Fibroblast of skin of back (primary cell): ENCODE results near the gene ZFYVE1.
"Not testable (repeated sequence)": the region's sequence is repeated elsewhere in the genome, so short reads cannot be mapped to it uniquely, and the experiment has no call there.

Source experiments
- DNase-seq: peaks from one replicate; pipeline ENCODE4 v3.0.0-alpha.2; 2013

ZFYVE1 gene

DNA sequence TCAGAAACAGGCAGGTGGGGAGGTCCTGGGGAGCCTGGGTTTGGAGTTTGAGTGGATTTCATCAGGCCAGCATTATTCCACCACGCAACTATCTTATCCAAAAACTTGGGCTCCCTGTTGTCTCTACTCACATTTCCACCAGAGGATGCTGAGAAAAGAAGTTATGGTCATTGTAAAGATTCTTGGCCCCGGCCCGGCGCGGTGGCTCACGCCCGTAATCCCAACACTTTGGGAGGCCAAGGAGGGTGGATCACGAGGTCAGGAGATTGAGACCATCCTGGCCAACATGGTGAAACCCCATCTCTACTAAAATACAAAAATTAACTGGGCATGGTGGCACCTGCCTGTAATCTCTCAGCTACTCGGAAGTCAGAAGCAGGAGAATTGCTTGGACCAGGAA, 70.2 kb downstream of the ZFYVE1 start:
- DNase-seq: not testable (repeated sequence)

DNA sequence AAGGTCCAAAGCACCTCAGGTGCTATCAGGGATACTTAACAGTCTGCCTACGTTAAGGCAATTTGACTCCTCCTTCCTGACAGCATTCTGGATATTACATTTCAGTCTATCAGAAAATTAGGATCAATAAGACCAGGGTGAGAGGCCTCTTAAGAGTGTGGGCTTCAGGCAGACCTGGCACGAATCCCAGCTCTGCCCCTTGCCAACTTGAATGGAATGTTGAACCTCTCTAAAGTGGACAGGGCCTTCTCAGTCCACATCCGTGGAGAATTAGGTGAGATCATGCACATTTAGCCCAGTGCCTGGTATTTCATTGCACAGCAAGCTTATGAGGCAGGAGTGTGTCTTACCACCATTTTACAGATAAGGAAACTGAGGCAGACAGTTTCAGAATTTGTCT, 74.7 kb downstream of the ZFYVE1 start:
- DNase-seq: no peak

DNA sequence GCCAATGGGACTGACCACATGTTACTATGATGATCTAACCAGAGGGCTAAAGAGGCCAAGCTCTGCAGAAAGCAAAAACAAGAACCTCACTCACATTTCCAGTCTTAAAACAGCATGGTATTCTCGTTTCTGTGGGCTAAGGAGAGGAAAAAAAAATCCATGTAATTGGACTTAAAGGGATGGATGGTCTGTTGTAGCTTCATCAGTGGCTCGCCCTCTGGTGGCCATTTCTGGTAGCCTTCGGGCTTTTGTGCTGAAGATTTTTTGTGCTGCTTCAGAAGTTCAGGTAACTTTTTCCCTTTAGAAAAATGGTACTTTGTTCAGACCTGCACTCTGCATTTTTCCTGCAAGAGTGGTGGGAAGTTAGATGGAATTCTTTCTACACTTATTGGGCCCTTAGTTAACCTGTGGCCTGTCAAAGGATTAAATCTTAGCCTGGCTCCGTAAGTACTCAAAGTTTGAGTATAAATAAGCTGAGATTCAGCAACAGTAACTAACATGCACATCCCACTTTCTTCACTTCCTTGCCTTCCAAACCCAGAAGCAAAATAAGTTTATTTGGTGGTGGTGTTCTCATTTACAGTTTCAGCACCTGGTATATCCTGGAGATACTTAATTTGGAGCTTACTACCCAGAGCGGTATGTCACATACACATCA, 78.3 kb downstream of the ZFYVE1 start:
- DNase-seq: peak; percentile 56

DNA sequence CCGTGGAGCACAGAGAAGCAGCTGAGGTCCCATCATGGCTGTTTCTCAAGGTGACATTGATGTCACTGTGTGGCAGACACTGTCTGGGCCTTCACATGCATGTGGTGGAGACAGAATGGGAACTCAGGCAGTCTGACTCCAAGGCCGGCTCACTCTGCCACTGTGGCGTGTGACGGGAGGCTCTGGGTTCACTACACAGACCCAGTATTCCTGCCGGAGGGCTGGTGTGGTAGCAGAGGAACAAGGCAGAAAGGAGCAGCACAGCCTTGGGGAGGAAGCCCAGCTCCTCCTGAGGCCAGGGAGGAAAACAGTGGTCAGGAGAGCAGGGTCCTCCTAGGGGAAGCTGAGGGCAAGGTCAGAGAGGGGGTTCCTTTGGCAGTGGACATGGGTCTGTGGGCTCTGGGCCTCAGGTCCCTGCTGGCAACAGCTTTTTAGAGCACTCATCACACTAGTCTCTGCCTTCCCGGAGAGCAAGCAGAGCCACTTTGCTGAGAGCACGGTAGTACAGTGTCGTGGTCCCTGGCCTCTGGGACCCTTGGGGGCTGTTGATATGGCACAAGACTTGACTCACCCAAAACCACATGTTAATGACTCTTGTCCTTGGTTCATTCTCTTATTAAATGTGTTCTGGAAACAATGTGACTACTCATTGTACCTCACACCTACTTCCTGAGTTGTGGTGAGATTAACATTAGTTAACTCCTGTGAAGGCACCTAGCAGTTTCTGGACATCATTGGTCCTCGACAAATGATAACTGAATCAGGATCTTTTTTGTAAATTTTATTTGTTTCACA, 79.3 kb downstream of the ZFYVE1 start:
- DNase-seq: no peak

DNA sequence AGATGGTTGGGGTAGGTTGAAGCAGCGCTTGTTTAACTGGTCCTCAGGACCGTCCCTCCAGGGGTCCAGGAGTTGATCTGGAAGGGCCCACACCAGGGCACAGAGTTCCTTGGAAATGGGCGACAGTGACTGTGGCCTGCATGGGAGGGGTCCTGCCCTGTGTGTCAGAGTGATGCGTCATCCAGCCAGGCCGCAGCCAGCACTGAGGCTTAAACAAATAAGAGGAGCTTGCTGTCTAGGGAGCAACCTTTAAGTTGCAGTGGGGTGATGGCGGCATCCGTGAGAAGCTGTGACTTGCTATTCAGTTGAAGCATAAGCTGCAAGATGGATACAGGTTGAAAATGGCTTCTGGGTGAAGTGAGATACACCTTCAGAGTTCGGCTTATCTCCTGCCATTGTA, 80.4 kb downstream of the ZFYVE1 start:
- DNase-seq: peak; percentile 44

- no peak for DNase-seq
Measured at GRCh38 chr14:72945356-72946027, 81.4 kb downstream of the ZFYVE1 start.

- no peak for DNase-seq
Measured at GRCh38 chr14:72943876-72944430, 83.0 kb downstream of the ZFYVE1 start.

DNA sequence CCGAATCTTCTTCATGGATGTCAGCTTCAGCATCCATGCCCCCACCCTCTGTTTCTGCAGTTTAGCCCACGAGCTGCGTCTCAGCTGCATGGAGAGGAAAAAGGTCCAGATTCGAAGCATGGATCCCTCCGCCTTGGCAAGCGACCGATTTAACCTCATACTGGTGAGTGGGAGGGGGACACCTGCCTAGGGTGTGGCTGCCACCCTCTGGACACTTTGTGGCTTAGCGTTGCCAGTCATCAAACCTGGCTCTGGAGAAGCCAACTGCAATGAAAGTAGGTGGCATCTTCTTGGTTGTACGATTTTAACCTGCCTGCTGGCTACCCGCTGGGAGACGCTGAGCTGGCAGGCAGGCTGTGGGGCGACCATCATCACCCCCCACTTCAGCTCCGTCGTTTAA, 84.0 kb downstream of the ZFYVE1 start:
- no peak for DNase-seq

GRCh38 chr14:72941286-72941985, 85.5 kb downstream of the ZFYVE1 start:
- DNase-seq: no peak

- DNase-seq: no peak
Measured at GRCh38 chr14:72939630-72940029, 87.3 kb downstream of the ZFYVE1 start.

- DNase-seq: no peak
Measured at GRCh38 chr14:72932893-72933292, 94.0 kb downstream of the ZFYVE1 start.

GRCh38 chr14:72929316-72930080, 97.4 kb downstream of the ZFYVE1 start:
- DNase-seq: no peak

DNA sequence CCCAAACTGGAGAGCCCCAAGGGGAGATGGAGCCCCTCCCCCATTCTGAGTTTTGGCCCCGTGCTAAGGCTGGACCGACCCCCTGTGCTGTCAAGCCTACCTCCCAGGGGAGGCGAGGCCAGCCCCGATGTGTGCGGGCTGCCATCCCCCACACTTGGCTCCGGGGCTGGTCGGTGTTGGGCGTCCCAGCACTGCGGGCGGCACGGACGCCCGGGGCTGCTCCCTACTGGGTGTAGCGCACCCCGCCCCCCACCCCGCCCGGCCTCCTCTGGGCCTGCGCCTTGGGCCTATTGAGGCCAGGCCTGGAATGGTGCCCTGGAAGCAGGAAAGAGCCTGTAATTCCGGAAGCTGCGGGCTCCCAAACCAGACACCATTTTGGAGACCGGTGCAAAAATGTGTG, 98.0 kb downstream of the ZFYVE1 start:
- no peak for DNase-seq

- peak; percentile 100 for DNase-seq
Measured at GRCh38 chr14:72926292-72927028, 100.4 kb downstream of the ZFYVE1 start, which contains the start of gene DCAF4. Gene DCAF4 (plus strand): TSS chr14:72926464. CDS start chr14:72937979, 11,515 bp downstream.

DNA sequence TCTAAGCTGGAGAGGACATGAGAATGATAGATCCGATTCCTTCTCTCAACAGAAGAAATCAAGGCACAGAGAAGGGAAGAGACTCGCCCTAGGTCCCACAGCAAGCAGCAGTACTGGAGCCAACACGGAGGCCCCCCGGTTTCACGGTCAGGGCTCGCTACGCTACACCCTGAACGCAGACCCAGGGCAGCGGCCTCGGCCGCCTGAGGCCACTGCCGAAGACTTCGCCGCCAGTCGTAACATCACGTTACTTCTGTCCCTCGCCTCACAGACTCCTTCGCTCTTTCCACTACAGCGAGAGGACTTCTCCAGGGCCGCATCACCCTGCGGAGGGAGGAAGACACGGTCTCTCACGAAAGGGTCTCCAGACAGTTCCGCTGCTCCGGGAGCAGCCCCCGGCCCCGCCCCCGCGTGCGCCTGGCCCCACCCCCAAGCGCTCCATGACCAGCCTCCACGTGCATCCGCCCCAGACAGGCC, 101.1 kb downstream of the ZFYVE1 start:
- no peak for DNase-seq

- DNase-seq: no peak
Measured at GRCh38 chr14:72925171-72925759, 101.6 kb downstream of the ZFYVE1 start.

- DNase-seq: peak; percentile 27
Measured at GRCh38 chr14:72924337-72924736, 102.6 kb downstream of the ZFYVE1 start.

DNA sequence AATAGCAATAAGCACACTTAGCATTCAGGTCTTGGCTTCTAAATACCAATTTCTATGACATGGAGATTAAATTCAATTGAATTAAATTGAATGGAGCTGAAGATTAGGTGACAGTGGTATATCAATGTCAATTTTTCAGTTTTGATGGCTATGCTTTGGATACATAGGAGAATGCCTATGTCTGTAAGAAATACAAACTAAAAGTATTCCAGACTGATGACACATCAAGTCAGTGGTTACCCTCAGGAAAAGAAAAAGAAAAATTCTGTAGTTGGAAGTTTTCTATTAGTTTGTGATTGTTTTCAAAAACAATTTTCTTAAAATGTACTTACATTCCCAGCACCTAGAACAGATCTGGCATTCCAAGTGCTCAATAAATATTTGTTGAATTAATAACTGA, 105.5 kb downstream of the ZFYVE1 start:
- peak; percentile 29 for DNase-seq

DNA sequence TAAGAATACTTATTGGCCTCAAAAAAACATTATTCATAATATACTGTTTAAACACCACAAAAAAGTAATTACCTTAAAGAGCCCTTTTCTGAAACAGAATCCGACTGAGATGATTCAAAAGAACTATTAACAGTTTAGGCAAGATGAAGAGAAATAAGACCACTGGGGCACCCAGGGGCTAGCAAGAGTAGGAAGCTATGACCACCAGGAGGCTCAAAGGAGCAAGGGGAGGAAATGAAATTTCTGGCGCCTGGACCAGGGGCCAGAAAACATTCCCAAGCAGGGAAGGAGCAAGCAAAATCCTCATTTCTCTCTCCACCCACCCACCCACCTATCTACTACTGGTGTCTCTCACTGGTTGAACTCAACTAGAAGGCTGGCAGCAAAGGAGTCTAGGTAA, 106.9 kb downstream of the ZFYVE1 start:
- no peak for DNase-seq
